GM12874 (cell line): ENCODE results near the gene HAS3.

ENCODE experiments used
- TF ChIP-seq, protein P1 (sequence below): IDR thresholded peaks from 2 replicates; pipeline ENCODE4 v1.5.1; 2011; ENCODE audit warnings: low read depth, mild to moderate bottlenecking, control low read depth, low read length, moderate library complexity; ENCODE audit not compliant: insufficient read depth

Gene HAS3

DNA sequence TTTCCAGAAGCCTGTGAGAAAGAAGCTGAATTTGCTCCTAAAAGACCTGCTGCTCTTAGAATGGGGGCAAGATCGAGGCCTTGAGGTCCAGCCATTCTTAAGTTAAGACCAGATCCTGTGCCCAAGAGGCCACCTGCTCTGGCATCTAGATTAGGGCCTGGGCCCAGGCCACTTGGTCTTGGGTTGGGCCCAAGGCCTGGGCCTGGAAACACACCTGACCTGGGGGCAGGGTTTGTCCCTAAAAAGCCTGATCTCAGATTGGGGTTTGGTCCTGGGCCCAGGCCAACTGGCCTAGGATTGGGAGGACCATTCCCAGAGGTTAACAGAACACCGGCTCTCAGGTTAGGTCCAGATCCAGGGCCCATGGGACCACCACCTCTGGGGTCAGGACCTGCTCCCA is 14.1 kb downstream of the HAS3 start:
- TF ChIP-seq, protein P1, sequence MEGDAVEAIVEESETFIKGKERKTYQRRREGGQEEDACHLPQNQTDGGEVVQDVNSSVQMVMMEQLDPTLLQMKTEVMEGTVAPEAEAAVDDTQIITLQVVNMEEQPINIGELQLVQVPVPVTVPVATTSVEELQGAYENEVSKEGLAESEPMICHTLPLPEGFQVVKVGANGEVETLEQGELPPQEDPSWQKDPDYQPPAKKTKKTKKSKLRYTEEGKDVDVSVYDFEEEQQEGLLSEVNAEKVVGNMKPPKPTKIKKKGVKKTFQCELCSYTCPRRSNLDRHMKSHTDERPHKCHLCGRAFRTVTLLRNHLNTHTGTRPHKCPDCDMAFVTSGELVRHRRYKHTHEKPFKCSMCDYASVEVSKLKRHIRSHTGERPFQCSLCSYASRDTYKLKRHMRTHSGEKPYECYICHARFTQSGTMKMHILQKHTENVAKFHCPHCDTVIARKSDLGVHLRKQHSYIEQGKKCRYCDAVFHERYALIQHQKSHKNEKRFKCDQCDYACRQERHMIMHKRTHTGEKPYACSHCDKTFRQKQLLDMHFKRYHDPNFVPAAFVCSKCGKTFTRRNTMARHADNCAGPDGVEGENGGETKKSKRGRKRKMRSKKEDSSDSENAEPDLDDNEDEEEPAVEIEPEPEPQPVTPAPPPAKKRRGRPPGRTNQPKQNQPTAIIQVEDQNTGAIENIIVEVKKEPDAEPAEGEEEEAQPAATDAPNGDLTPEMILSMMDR, result no peak

DNA sequence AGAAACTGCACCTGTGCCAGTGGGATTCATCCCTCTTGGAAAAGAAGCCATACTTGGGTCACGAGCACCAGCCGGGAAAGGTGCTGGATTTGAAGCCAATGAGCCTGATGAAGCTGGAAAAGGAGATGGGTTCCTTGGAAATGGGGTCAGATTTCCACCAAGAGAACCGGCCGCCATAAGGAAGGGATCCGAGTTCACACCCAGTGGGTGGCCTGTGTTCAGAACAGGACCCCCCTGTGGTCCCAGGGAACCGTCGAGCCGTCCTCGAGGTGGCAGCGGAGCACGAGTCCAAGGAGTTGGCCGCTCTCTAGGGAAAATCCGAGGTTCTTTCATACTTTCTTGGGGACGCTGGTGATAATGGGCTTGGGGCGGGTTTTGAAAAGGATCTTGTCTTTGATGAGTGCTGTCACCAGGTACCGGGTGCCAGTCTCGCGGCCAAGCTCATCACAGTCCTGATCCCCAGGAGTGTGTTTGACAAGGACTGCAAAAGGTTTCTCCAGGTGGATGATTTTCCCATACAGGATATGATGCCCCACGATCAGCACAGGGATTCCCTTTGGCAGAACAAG is 14.7 kb downstream of the HAS3 start:
- TF ChIP-seq, protein P1, result no peak

DNA sequence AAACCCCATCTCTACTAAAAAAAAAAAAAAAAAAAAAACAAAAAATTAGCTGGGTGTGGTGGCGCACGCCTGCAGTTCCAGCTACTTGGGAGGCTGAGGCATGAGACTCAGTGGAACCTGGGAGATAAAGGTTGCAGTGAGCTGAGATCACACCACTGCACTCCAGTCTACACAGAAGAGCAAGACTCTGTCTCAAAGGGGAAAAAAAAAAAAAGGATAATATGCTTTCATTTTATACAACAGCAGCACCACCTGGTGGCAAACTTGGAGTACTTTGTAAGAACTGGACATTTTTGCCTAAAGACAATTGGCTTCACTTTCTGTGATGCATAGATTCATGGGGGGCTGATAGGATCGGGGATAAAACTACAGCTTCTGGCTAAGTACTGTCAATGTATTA is 18.5 kb downstream of the HAS3 start:
- TF ChIP-seq, protein P1, result peak; percentile 46; the same call in 1 of the 2 replicates

DNA sequence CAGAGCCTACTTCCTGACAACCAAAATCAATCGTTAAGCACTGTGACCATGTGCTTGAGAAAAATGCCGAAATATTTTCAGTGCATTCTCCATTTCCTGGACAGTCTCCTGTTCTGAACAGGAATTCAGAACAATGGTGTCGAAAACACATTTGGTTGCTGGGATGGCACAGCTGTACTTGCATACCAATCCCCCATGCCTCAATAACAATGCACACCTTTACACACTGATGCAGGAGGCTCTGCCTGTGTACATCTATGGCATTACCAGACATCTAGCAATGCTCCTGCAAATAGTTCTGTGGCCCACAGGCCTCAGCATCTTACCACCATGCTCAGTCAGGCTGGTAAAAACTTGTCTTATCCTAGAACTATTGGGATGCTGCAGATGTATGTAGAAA is 20.8 kb downstream of the HAS3 start:
- TF ChIP-seq, protein P1, result no peak

DNA sequence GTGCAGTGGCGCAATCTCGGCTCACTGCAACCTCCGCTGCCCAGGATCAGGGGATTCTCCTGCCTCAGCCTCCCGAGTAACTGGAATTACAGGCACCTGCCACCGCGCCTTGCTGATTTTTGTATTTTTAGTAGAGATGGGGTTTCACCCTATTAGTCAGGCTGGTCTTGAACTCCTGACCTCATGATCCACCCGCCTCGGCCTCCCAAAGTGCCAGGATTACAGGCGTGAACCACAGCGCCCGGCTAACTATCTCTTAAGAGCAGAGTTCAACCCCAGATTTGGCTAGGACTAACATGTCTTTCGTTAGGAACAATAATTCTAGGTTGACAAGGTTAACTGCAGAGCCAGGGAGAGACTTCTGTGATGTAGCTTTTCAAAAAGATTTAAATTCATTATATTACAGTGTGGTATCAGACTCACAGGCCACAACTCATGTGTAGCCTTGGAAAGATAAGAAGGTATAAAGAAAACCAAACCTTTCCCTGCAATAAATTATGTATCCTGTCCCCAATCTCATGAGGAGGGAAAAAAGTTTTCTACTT is 22.6 kb downstream of the HAS3 start:
- TF ChIP-seq, protein P1, result no peak

DNA sequence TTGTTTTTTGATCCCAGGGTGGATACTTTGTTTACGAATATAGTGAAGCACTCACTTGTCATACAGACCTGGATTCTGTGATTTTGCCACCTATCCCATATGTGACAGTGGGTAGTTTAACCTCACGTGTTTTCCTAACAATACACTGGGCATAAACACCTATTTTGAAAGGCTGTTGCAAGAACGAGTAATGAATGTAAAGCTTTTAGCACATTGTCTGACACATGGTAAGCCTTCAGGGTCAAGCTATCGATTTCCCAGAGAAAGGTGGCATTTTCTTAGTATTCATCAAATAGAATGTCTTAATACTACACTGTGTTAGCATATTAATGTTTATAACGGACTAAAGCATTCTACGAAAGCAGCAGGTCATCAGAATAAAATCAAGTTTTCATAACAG is 25.0 kb downstream of the HAS3 start:
- TF ChIP-seq, protein P1, result no peak

DNA sequence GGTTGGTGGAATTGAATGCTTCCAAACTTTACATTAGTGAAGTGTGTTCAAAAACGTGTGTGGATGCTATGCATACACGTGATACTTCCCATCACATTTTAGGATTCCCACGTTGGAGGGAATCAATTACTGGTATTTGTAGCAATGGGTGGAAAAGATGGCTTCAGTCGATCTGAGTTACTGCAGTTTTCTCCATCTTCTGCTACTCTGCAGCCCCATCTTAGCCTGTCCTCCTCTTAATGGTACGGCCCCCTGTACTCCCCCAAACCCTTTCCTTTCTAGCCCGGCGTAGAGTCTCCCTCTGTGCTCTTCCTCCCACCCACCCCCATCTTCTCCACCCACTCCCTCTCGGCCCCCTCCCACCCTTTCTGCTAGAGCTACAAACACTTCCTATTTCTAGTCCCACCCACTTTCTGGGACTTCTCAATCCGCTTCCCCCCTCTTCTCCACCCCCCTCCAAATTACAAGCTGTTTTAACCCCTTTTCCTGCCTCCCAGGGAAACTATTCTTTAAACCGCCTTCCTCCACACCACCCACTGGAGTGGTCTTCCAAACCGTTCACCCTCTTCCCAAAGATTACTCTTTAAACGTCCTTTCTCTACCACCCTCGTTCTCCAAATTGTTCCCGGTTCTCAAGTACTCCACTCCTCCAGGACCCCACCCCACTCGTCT is 25.9 kb downstream of the HAS3 start:
- TF ChIP-seq, protein P1, result no peak
